RWPE2 (cell line): ENCODE measurements around the gene FNBP1.

Experiments
- ATAC-seq: fragments of 200-7000 bp; cut with Tn5 transposase; 3 replicates; pipeline ENCODE4 v1.9.1; 2021; ENCODE audit warnings: low read depth
- DNase-seq: peaks from one replicate; pipeline ENCODE4 v3.0.0-alpha.2; 2020; ENCODE audit warnings: low spot score
- H3K27ac ChIP-seq: fragments of 450-650 bp; 2 replicates; pipeline ENCODE4 v1.5.1; 2017; ENCODE audit warnings: mild to moderate bottlenecking; ENCODE audit not compliant: poor library complexity, severe bottlenecking
- H3K27me3 ChIP-seq: fragments of 250-450 bp; sonication (Bioruptor Pico); 2 replicates; pipeline ENCODE4 v1.5.1; 2021; ENCODE audit warnings: mild to moderate bottlenecking, moderate library complexity; ENCODE audit not compliant: insufficient read depth, poor library complexity, severe bottlenecking
- H3K36me3 ChIP-seq: fragments of 250-450 bp; sonication (Bioruptor Pico); 2 replicates; pipeline ENCODE4 v1.5.1; 2020; ENCODE audit warnings: low read depth, mild to moderate bottlenecking, moderate library complexity
- H3K4me1 ChIP-seq: fragments of 250-450 bp; sonication (Bioruptor Pico); 2 replicates; pipeline ENCODE4 v1.5.1; 2021; ENCODE audit warnings: mild to moderate bottlenecking, moderate library complexity; ENCODE audit not compliant: insufficient read depth, poor library complexity, severe bottlenecking
- H3K4me3 ChIP-seq: fragments of 250-450 bp; sonication (Bioruptor Pico); 2 replicates; pipeline ENCODE4 v1.5.1; 2021; ENCODE audit warnings: mild to moderate bottlenecking, moderate library complexity; ENCODE audit not compliant: severe bottlenecking
- H3K9me3 ChIP-seq: fragments of 250-450 bp; sonication (Bioruptor Pico); 2 replicates; pipeline ENCODE4 v1.5.1; 2021; ENCODE audit warnings: mild to moderate bottlenecking, moderate library complexity; ENCODE audit not compliant: severe bottlenecking
- CTCF ChIP-seq: fragments of 450-650 bp; IDR thresholded peaks from one replicate; pipeline ENCODE4 v1.5.1; 2017; ENCODE audit warnings: mild to moderate bottlenecking, moderate library complexity; ENCODE audit not compliant: poor library complexity, severe bottlenecking

The FNBP1 gene

DNA sequence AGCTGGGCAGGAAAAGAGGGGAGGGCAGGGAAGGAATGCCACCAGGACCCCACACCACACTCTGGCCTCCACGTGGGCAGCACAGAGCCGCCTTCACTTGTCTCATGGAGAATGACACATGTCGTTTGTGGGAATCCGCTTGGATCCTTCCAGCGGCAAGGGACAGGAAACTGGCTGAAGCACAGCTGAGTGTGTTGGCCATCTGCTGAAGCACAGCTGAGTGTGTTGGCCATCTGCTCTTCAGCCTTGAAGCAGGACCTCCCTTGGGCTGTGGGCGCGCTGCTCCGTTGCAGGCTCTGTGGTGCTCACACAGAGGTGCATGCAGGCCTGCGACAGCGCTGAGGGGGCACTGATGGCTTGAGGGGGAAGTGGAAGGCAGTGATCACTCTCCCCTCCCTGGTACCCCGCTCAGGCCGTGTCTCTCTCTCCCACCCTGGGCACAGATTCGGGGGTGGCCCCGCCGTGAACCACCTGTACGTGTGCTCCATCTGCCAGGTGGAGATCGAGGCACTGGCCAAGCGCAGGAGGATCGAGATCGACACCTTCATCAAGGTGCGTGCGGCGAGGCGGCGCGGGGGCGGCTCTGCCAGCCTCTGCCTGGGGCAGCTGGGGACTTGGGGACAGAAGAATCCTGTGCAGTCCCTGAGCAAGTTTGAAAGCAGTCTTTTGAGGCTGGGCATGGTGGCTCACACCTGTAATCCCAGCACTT lies 167.1 kb downstream of the FNBP1 start:
- ATAC-seq (no peak; the same call in 2 of the 3 replicates), DNase-seq (no peak)
- TF ChIP-seq CTCF, result no peak
- H3K27me3 ChIP-seq, result no peaks in the 10 kb centered on the region
- H3K27ac ChIP-seq, result no peak overlapping the region
- no peaks in the 10 kb centered on the region for H3K9me3 ChIP-seq
- H3K4me3 ChIP-seq, result no peak overlapping the region
- H3K36me3 ChIP-seq, result no peaks in the 10 kb centered on the region
- H3K4me1 ChIP-seq, result no peaks in the 10 kb centered on the region

GRCh38 chr9:129875181-129875611 lies 167.8 kb downstream of the FNBP1 start:
- ATAC-seq, result no peak
- H3K36me3 ChIP-seq, result no peaks in the 10 kb centered on the region
- no peak overlapping the region for H3K4me3 ChIP-seq
- no peak for TF ChIP-seq CTCF
- DNase-seq, result no peak
- no peaks in the 10 kb centered on the region for H3K4me1 ChIP-seq
- no peaks in the 10 kb centered on the region for H3K9me3 ChIP-seq
- no peak overlapping the region for H3K27ac ChIP-seq
- H3K27me3 ChIP-seq, result no peaks in the 10 kb centered on the region

DNA sequence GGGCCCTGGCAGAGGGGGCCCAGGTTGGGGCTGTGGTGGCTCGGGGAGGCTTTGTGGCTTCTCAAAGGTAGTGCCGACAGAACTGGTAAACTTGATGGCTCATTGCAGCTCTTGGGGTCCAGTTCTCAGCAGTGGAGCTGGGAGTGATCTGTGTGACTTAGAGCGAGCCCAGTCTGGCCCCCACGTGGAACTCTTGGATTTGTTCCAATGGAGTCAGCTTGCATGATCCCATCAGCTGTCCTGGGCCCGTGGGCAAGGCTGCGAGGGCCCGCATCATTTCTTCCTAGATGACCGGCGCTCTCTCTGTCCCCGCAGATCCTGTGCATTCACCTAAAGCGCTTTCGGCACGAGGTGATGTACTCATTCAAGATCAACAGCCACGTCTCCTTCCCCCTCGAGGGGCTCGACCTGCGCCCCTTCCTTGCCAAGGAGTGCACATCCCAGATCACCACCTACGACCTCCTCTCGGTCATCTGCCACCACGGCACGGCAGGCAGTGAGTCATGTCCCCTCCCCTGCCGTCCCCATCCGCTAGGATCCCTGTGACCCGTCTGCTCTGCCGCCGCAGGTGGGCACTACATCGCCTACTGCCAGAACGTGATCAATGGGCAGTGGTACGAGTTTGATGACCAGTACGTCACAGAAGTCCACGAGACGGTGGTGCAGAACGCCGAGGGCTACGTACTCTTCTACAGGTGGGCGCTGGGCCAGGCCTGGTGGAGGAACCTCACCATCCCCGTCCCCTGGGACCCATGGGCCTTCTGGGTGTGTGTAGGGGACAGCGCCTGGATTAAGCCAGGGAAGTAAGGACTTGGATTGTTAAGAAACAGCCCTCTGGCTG lies 168.5 kb downstream of the FNBP1 start:
- no peak overlapping the region for H3K4me3 ChIP-seq
- no peak for DNase-seq
- no peaks in the 10 kb centered on the region for H3K36me3 ChIP-seq
- H3K9me3 ChIP-seq, result no peaks in the 10 kb centered on the region
- TF ChIP-seq CTCF, result no peak
- no peak overlapping the region for H3K27ac ChIP-seq
- H3K27me3 ChIP-seq, result no peaks in the 10 kb centered on the region
- H3K4me1 ChIP-seq, result no peaks in the 10 kb centered on the region
- no peak for ATAC-seq

DNA sequence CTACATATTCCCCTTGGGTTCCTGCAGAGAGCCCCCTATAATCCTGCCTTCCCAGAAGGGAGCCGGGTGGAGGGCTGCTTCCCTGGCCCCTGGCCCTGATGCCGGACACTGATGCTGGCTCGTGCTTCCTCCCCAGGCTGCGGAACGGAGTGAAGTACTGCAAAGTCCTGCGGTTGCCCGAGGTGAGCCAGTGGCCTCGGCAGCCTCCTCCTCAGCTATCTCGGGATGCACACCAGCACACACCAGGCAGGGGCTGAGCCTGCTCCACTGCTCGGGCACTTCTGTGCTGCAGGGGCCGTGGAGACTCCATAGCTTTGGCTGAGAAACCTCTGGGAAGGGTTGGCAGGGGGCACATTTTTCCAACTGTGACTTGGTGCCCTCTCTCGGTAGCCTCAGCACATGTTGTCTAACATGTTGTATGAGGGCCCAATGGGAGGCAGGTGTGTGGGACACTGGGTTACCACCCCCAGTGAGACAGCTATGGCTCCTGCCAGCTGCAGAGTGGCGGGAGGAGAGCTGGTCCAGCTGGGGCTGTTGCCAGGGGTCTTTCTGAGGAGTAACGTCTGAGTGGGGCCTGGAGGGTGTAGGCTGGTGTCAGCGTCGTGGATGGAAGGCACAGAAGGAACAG lies 169.3 kb downstream of the FNBP1 start:
- ATAC-seq, result no peak

More for the DNA sequence above, 169.3 kb downstream of the FNBP1 start:
- no peak for DNase-seq
- H3K27ac ChIP-seq, result no peak overlapping the region
- H3K27me3 ChIP-seq, result no peaks in the 10 kb centered on the region
- H3K9me3 ChIP-seq, result no peaks in the 10 kb centered on the region
- no peaks in the 10 kb centered on the region for H3K4me1 ChIP-seq
- no peak overlapping the region for H3K4me3 ChIP-seq
- H3K36me3 ChIP-seq, result no peaks in the 10 kb centered on the region
- TF ChIP-seq CTCF, result no peak
